Heart right ventricle (tissue), 16 donors: Measurements from ENCODE around the gene MRPS21. TPM values are rescaled to one million over a fixed set of nuclear protein-coding genes. Genes with fewer than 3 reads are reported as not detected.

Experiments
- ATAC-seq, 8 donors: fragments of 200-7000 bp; cut with Tn5 transposase; one replicate each; pipeline ENCODE4 v1.9.1; 2020; ENCODE audit warnings: mild to moderate bottlenecking in 8 of 8, moderate library complexity in 8 of 8, moderate number of reproducible peaks in 1 of 8
- DNase-seq, 2 donors: peaks; one replicate each; pipeline ENCODE4 v3.0.0-alpha.2; 2020
- H3K27ac ChIP-seq, 10 donors: fragments of 200-600 bp; sonication (generic) in 2 of 10; one replicate each; pipeline versions ENCODE4 v1.5.0 to v1.8.0; 2020 to 2022; ENCODE audit warnings: mild to moderate bottlenecking in 3 of 10
- H3K27me3 ChIP-seq, 7 donors: fragments of 200-600 bp; one replicate each; pipeline ENCODE4 v1.8.0; 2021 to 2022; ENCODE audit warnings: mild to moderate bottlenecking in 2 of 7
- H3K36me3 ChIP-seq, 9 donors: fragments of 200-600 bp; sonication (generic) in 1 of 9; one replicate each; pipeline versions ENCODE4 v1.5.0 to v1.8.0; 2020 to 2022; ENCODE audit warnings: mild to moderate bottlenecking in 2 of 9
- H3K4me1 ChIP-seq, 9 donors: fragments of 200-600 bp; sonication (generic) in 1 of 9; one replicate each; pipeline versions ENCODE4 v1.5.0 to v1.8.0; 2020 to 2022; ENCODE audit warnings: mild to moderate bottlenecking in 4 of 9
- H3K4me3 ChIP-seq, 10 donors: fragments of 200-600 bp; sonication (generic) in 2 of 10; one replicate each; pipeline versions ENCODE4 v1.5.0 to v1.8.0; 2020 to 2022; ENCODE audit warnings: mild to moderate bottlenecking in 7 of 10, moderate library complexity in 2 of 10
- H3K9me3 ChIP-seq, 11 donors: fragments of 200-600 bp in 10 of 11; sonication (generic) in 2 of 11; one replicate each; pipeline versions ENCODE4 v1.5.0 to v1.8.0; 2013 to 2022; ENCODE audit warnings: mild to moderate bottlenecking in 2 of 11, control low read depth in 1 of 11, moderate library complexity in 1 of 11
- CTCF ChIP-seq, 9 donors: fragments of 200-600 bp; sonication (generic) in 2 of 9; IDR thresholded peaks; one replicate each; pipeline versions ENCODE4 v1.5.0 to v1.8.0; 2021 to 2022; ENCODE audit warnings: antibody characterized with exemption in 9 of 9, mild to moderate bottlenecking in 5 of 9, moderate library complexity in 1 of 9
- WGBS, 2 donors: extraction: QIAGEN DNeasy Blood & Tissue Kit; methylation state at CpG; one replicate each; pipeline ENCODE4 v1.1.7; 2013; ENCODE audit warnings: inconsistent platforms in 1 of 2; 5-methylcytosine and 5-hydroxymethylcytosine counted together
- intact Hi-C, 10 donors: fragments of 100-400 bp; cut with DNase I; formaldehyde crosslinking; loops; one replicate each; pipeline versions ENCODE4 v1.11.1 to v1.14.2; 2022
- polyA plus RNA-seq, 2 donors: library from polyadenylated mRNA; stranded (reverse); fragments of 200-250 nt; gene quantifications; one replicate each; pipeline ENCODE4 v1.2.3, GENCODE V29; 2013
- total RNA-seq, 10 donors: library from RNA; stranded (reverse); fragmentation: NEBNext Ultra II Directional in 3 of 10; extraction: Animal tissue kit (Norgen Biotek cat#: 25700) in 3 of 10; gene quantifications; one replicate each; pipeline versions ENCODE4 v1.2.1 to v1.2.4, GENCODE V29; 2021 to 2023
- donor health status: Arrhythmogenic right ventricular cardiomyopathy.
- donor health status: ischemic (EF 13 %, LVEDD 7.1; RV severe dilation, severe dysfunction).
- donor health status: healthy with polysubstance abuse.
- donor health status: DM: no; HTN: yes; CAD: no.
- donor health status: DM: no; HTN: no; CAD: no.
- donor health status: ischemic (EF 25% LVEDD 6.9; RV normal size, moderate dysfunction).
- donor health status: ischemic (EF 25% LVEDD 5.7; RV mildly dilated, moderate dysfunction).
- donor health status: healthy.
- donor health status: DM: yes; HTN: yes; CAD: no.
- donor health status: Ischemic cardiomyopathy.
- donor health status: ischemic (EF 35%, LVEDD 5.7; RV mildly dilated, moderate dysfunction).
- donor health status: nonischemic (EF 11% LVEDD 7.7; RV severe dilation, severe dysfunction).
- donor health status: DM: yes; HTN: yes; CAD: no.
- donor health status: PGD.
- donor health status: ischemic (EF 29% LVEDD 5.4; RV normal size, mild dysfunction).
- donor health status: nonischemic (EF 23%, LVEDD 6.1; RV moderate dilation, normal function).

MRPS21 gene
- total and polyA plus RNA-seq, 12 donors, result 68.4 to 195 (median 75.2) TPM

- DNase-seq, result no peak
- Histone ChIP-seq H3K36me3 (peaks cover 0 to 12% (median 9%) of the 10 kb centered on the region in 9 donors), H3K4me1 (peaks cover 5 to 48% (median 22%) of the 10 kb centered on the region in 9 donors), H3K27ac (peak overlapping the region in 5 of 10 donors; percentile 15 to 59 (median 37)), H3K9me3 (no peaks in the 10 kb centered on the region), H3K27me3 (peaks cover 0 to 32% (median 0%) of the 10 kb centered on the region in 7 donors), H3K4me3 (peak overlapping the region in 1 of 10 donors; percentile 10)
- no peak for TF ChIP-seq CTCF (IDR thresholded peaks at IDR 0.05)
- WGBS, 2 donors, result 18 to 20% methylated on average over 11 of the region's 11 CpGs
- ATAC-seq, result peak in 7 of 8 donors; percentile 8 to 75 (median 37)
- intact Hi-C loops, result loop anchor here in 3 of 10 donors (5.0 to 10.0 kb wide), 3 partner anchors 62 to 435 kb away; partner anchors contain the start of genes GOLPH3L (in 1 of the 3) and PRPF3 (in 1 of the 3)
These were observed 33.6 kb upstream of the MRPS21 start for GRCh38 chr1:150259758-150260669.

GRCh38 chr1:150261367-150261766 is 32.3 kb upstream of the MRPS21 start:
- WGBS, 2 donors, result 89 to 94% methylated on average over 6 of the region's 6 CpGs
- no peak for TF ChIP-seq CTCF (IDR thresholded peaks at IDR 0.05)
- ATAC-seq (no peak), DNase-seq (no peak)
- H3K4me3 ChIP-seq, result no peak overlapping the region
- H3K27ac ChIP-seq, result no peak overlapping the region
- H3K36me3 ChIP-seq, result peaks cover 0 to 26% (median 23%) of the 10 kb centered on the region in 9 donors
- H3K4me1 ChIP-seq, result peaks cover 5 to 38% (median 12%) of the 10 kb centered on the region in 9 donors
- intact Hi-C loops, result no loop called here
- H3K27me3 ChIP-seq, result peaks cover 0 to 30% (median 0%) of the 10 kb centered on the region in 7 donors
- no peaks in the 10 kb centered on the region for H3K9me3 ChIP-seq

GRCh38 chr1:150262388-150263320 is 31.0 kb upstream of the MRPS21 start:
- H3K4me3 ChIP-seq, result no peak overlapping the region
- peaks cover 0 to 17% (median 0%) of the 10 kb centered on the region in 7 donors for H3K27me3 ChIP-seq
- intact Hi-C loops, result no loop called here
- no peak overlapping the region for H3K27ac ChIP-seq
- H3K4me1 ChIP-seq, result peaks cover 8 to 38% (median 12%) of the 10 kb centered on the region in 9 donors
- ATAC-seq, result no peak
- DNase-seq, result no peak
- 82 to 87% methylated on average over 6 of the region's 6 CpGs for WGBS, 2 donors
- H3K9me3 ChIP-seq, result no peaks in the 10 kb centered on the region
- peaks cover 0 to 38% (median 30%) of the 10 kb centered on the region in 9 donors for H3K36me3 ChIP-seq
- TF ChIP-seq CTCF (IDR thresholded peaks at IDR 0.05), result no peak

GRCh38 chr1:150263549-150263948 is 30.1 kb upstream of the MRPS21 start:
- Histone ChIP-seq H3K27ac (no peak overlapping the region), H3K9me3 (no peaks in the 10 kb centered on the region), H3K4me3 (no peak overlapping the region), H3K27me3 (peaks cover 0 to 8% (median 0%) of the 10 kb centered on the region in 7 donors), H3K4me1 (peaks cover 11 to 36% (median 15%) of the 10 kb centered on the region in 9 donors), H3K36me3 (peaks cover 0 to 39% (median 30%) of the 10 kb centered on the region in 9 donors)
- no peak for DNase-seq
- TF ChIP-seq CTCF (IDR thresholded peaks at IDR 0.05), result no peak
- 86 to 87% methylated on average over 6 of the region's 6 CpGs for WGBS, 2 donors
- no peak for ATAC-seq
- intact Hi-C loops, result no loop called here
